Nephron progenitor cell (in vitro differentiated cells): ENCODE data around the gene DHX58.

Experiments
- DNase-seq: peaks from one replicate; pipeline ENCODE4 v3.0.0; 2021
- H3K27ac Mint-ChIP-seq: 2 replicates; pipeline ENCODE4 v1.8.0; 2021; ENCODE audit warnings: mild to moderate bottlenecking, moderate library complexity, mixed read lengths
- H3K27me3 Mint-ChIP-seq: 2 replicates; pipeline ENCODE4 v1.8.0; 2021; ENCODE audit warnings: mild to moderate bottlenecking, low read depth, mixed read lengths; ENCODE audit not compliant: poor library complexity
- H3K36me3 Mint-ChIP-seq: 2 replicates; pipeline ENCODE4 v1.8.0; 2021; ENCODE audit warnings: low read depth, mixed read lengths
- H3K4me1 Mint-ChIP-seq: 2 replicates; pipeline ENCODE4 v1.8.0; 2021; ENCODE audit warnings: mixed read lengths
- H3K4me3 Mint-ChIP-seq: 2 replicates; pipeline ENCODE4 v1.8.0; 2021; ENCODE audit warnings: mild to moderate bottlenecking, moderate library complexity, mixed read lengths
- H3K9me3 Mint-ChIP-seq: 2 replicates; pipeline ENCODE4 v1.8.0; 2021; ENCODE audit warnings: mild to moderate bottlenecking, moderate library complexity, mixed read lengths
- CTCF ChIP-seq: fragments of 200-600 bp; sonication (generic); IDR thresholded peaks from 2 replicates; pipeline ENCODE4 v1.5.0; 2021; ENCODE audit warnings: antibody characterized with exemption

DHX58 gene

DNA sequence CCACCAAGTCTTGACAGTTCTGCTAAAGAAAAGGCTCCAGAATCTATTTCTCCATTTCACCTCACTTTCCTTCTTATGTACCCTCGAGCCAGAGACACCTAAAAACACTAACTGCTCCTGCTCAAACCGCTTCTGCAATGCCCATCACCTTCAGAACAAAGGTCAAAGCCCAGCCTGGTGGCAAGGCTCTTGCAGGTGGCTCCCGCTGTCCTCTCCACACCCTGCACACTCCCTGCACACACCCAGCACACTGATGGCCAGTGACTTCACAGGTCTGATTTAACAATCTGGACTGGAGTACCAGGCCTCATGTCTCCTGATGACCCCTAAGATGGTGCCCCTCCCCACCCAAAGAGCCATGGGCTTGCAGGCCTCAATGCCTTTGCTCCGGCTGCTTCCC lies 52.3 kb downstream of the DHX58 start:
- Mint-ChIP-seq H3K27ac (peak overlapping the region; percentile 80), H3K4me3 (no peak overlapping the region), H3K36me3 (no peaks in the 10 kb centered on the region), H3K27me3 (peaks cover 8% of the 10 kb centered on the region), H3K4me1 (peaks cover 84% of the 10 kb centered on the region), H3K9me3 (no peaks in the 10 kb centered on the region)
- no peak for TF ChIP-seq CTCF
- no peak for DNase-seq

DNA sequence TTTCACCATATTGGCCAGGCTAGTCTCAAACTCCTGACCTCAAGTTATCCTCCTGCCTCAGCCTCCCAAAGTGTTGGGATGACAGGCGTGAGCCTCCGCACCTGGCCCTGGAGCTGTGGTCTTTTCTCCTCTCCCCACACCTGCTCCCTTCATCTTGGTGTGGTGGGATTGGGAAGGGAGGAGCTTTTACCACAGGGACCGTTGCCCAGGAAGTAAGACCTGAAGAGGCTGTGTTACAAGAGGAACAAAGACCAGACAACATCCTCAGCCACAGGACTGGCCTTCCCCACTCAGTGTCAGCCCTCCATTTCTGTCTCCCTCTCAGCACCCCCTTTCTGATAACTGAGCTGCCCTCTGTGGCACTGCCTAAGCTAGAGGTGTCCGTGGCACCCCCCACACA lies 52.7 kb downstream of the DHX58 start:
- no peak for DNase-seq
- no peaks in the 10 kb centered on the region for H3K9me3 Mint-ChIP-seq
- TF ChIP-seq CTCF = no peak
- peaks cover 84% of the 10 kb centered on the region for H3K4me1 Mint-ChIP-seq
- H3K36me3 Mint-ChIP-seq = no peaks in the 10 kb centered on the region
- peak overlapping the region; percentile 80 for H3K27ac Mint-ChIP-seq
- H3K4me3 Mint-ChIP-seq = no peak overlapping the region
- peaks cover 12% of the 10 kb centered on the region for H3K27me3 Mint-ChIP-seq

DNA sequence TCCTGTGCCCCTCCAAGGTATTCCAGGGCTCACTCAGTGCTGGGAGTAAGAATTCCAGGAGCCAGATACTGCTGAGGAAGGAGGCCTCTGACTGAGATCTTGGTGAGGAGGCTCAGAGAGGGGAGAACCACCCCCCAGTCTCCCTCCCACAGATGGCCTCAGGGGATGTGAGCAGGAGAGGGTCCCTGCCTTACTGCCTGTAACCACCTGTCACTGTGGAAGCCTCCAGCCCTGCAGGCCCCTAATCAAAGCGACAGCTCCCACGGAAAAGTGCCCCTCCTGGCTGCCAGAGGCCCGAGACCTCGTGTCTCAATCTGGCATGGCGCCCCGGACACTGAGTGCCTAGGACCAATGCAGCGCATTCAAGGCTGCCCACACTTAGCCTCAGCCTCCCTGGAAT lies 54.5 kb downstream of the DHX58 start:
- Mint-ChIP-seq H3K4me3 (no peak overlapping the region), H3K27ac (no peak overlapping the region), H3K4me1 (peaks cover 88% of the 10 kb centered on the region)

DNA sequence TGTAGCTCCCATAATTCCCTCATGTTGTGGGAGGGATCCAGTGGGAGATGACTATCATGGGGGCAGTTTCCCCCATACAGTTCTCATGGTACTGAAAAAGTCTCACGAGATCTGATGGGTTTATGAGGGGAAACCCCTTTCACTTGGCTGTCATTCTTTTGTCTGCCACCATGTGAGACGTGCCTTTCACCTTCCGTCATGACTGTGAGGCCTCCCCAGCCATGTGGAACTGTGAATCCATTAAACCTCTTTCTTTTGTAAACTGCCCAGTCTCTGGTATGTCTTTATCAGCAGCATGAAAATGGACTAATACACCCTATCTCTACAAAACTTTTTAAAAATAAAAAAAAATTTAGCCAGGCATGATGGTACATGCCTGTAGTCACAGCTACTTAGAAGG lies 55.9 kb downstream of the DHX58 start:
- H3K27me3 Mint-ChIP-seq = peaks cover 15% of the 10 kb centered on the region

More for the DNA sequence above, 54.5 kb downstream of the DHX58 start:
- Mint-ChIP-seq H3K27me3 (peaks cover 8% of the 10 kb centered on the region), H3K36me3 (no peaks in the 10 kb centered on the region), H3K9me3 (no peaks in the 10 kb centered on the region)
- no peak for DNase-seq
- TF ChIP-seq CTCF = no peak

GRCh38 chr17:42055496-42055895 lies 57.0 kb downstream of the DHX58 start:
- peak; percentile 46 for DNase-seq
- H3K4me1 Mint-ChIP-seq = peaks cover 93% of the 10 kb centered on the region
- H3K9me3 Mint-ChIP-seq = no peaks in the 10 kb centered on the region
- H3K27me3 Mint-ChIP-seq = peaks cover 21% of the 10 kb centered on the region
- no peak for TF ChIP-seq CTCF
- H3K27ac Mint-ChIP-seq = no peak overlapping the region
- H3K36me3 Mint-ChIP-seq = no peaks in the 10 kb centered on the region
- peak overlapping the region; percentile 65 for H3K4me3 Mint-ChIP-seq

More for the DNA sequence above, 55.9 kb downstream of the DHX58 start:
- no peak overlapping the region for H3K4me3 Mint-ChIP-seq
- no peaks in the 10 kb centered on the region for H3K36me3 Mint-ChIP-seq
- DNase-seq = no peak
- H3K27ac Mint-ChIP-seq = no peak overlapping the region
- H3K4me1 Mint-ChIP-seq = peaks cover 88% of the 10 kb centered on the region
- TF ChIP-seq CTCF = no peak
- H3K9me3 Mint-ChIP-seq = no peaks in the 10 kb centered on the region

GRCh38 chr17:42055027-42055426 lies 57.5 kb downstream of the DHX58 start:
- peaks cover 89% of the 10 kb centered on the region for H3K4me1 Mint-ChIP-seq
- H3K27ac Mint-ChIP-seq = peak overlapping the region; percentile 39
- H3K4me3 Mint-ChIP-seq = peak overlapping the region; percentile 65
- peaks cover 21% of the 10 kb centered on the region for H3K27me3 Mint-ChIP-seq
- no peak for DNase-seq
- TF ChIP-seq CTCF = no peak
- H3K9me3 Mint-ChIP-seq = no peaks in the 10 kb centered on the region
- H3K36me3 Mint-ChIP-seq = no peaks in the 10 kb centered on the region
